ENCODE measurements around the gene SLAMF9.
A peak's percentile ranks its signal among the peaks of the same experiment; 100 is the strongest.

The SLAMF9 gene

DNA sequence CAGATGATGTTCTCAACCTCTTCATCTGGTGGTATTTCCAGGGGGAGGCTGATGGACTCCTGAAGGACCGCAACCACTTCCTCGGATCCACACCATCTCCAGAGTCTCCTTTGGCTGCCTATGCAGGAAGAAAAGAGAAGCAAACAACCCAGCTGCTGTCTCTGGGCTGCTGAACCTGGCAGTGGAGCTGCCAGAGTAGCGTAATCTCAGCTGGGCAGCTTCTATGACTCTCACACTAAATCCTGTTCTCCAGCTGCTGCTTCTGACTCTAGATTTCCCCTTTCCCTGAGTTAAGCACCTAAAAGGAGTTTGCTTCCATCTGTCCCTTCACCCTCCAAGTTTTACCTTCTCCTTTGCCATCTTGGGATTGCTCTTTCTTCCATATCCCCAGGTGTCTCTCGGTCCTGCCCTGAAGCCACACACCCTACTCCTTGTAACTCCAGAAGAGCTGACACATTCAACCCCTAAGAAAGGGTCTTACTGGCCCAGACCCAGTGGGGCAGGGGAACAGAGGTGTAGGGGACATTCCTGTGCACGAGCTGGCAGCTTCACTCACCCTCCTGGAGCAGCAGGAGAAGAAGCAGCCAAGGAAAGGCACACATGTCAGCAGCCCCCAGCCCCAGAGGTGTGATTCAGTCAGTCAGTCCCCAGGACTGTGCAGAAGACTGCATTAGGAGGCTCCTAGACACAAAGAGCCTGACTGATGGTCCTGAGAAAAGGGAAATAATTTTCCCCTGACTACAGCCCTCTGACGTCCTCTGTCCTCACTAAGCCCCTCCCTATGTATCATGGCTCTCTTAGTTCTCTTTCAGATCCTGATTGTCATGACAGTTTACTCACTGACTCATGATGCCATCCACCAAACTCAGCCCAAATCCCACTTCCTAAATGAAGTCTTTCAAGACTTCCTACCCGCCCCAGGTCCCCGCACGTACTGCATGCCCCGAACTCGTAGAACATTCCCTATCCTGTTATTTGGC is at the start of gene SLAMF9:
TSS of gene SLAMF9 (minus strand) at position 702 of the 980 bp plus-strand sequence. CDS start at position 602, 100 bp downstream.
- Histone ChIP-seq H3K36me3 (ENCODE audit: insufficient read depth, low read length) (no peaks in the 10 kb centered on the region), H3K4me1 (ENCODE audit: control insufficient read depth, insufficient read depth, low read length, unreplicated experiment) (peaks cover 9% of the 10 kb centered on the region), H3K4me3 (ENCODE audit: low read depth, low read length) (no peak within 1 kb of the TSS), H3K27me3 (ENCODE audit: insufficient read depth, low read length) (peaks cover 12% of the 10 kb centered on the region; the same call in 1 of the 2 replicates), H2AFZ (ENCODE audit: low read length, unreplicated experiment) (peak within 1 kb of the TSS; percentile 3), H3K27ac (ENCODE audit: low read depth, low read length) (no peak within 1 kb of the TSS), H3K79me2 (ENCODE audit: control insufficient read depth, insufficient read depth, low read length, unreplicated experiment) (no peaks in the 10 kb centered on the region)

GRCh38 chr1:160001440-160001839 is 47.4 kb upstream of the SLAMF9 start:
- Histone ChIP-seq H3K27me3 (ENCODE audit: insufficient read depth, low read length) (no peaks in the 10 kb centered on the region), H3K36me3 (ENCODE audit: insufficient read depth, low read length) (no peaks in the 10 kb centered on the region), H2AFZ (ENCODE audit: low read length, unreplicated experiment) (no peak overlapping the region), H3K4me3 (ENCODE audit: low read depth, low read length) (no peak overlapping the region), H3K79me2 (ENCODE audit: control insufficient read depth, insufficient read depth, low read length, unreplicated experiment) (no peaks in the 10 kb centered on the region), H3K27ac (ENCODE audit: low read depth, low read length) (no peak overlapping the region), H3K4me1 (ENCODE audit: control insufficient read depth, insufficient read depth, low read length, unreplicated experiment) (peaks cover 9% of the 10 kb centered on the region)

DNA sequence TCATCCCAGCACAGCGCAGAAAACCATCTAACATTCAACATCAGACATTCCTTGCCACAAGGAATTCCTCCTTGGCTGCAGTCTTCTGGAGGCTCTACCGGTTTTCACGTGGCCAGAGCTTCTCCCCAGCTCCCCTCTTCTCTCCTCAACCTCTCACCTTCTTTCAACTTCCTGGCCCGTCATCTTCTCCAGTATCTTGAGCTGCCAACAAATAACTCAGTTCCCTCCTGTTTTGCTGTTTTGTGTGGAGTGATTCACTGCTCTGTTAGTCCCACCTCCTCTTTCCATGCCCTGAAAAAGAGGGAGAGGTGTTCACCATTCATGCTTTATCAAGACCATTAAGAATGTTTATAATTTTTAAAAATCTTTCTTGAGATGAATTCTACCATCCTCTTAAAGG is 45.2 kb upstream of the SLAMF9 start:
- Histone ChIP-seq H3K4me3 (ENCODE audit: low read depth, low read length) (no peak overlapping the region), H3K79me2 (ENCODE audit: control insufficient read depth, insufficient read depth, low read length, unreplicated experiment) (no peaks in the 10 kb centered on the region), H3K36me3 (ENCODE audit: insufficient read depth, low read length) (no peaks in the 10 kb centered on the region), H2AFZ (ENCODE audit: low read length, unreplicated experiment) (peak overlapping the region; percentile 29), H3K27me3 (ENCODE audit: insufficient read depth, low read length) (no peaks in the 10 kb centered on the region), H3K4me1 (ENCODE audit: control insufficient read depth, insufficient read depth, low read length, unreplicated experiment) (peaks cover 19% of the 10 kb centered on the region), H3K27ac (ENCODE audit: low read depth, low read length) (no peak overlapping the region)

DNA sequence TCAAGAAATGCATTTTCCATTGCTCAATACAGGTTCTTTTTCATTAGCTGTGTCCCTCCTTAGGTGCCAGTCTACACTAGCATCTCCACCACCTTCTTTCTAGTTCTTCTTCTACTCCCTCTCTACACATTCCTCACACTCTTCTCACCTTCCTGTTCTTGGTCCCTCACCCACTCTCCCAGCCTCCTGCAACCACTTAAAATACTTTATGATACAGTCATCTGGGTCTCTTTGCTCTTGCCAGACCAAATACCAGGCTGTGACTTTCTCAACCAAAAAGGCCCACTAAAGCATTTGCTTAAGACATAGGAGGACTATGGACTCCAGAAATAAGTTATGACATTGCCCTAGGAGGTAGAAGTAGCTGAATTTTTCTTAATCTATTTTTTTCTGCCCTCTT is 42.6 kb upstream of the SLAMF9 start:
- peak overlapping the region; percentile 23; the same call in 1 of the 2 replicates for H3K4me3 ChIP-seq (ENCODE audit: low read depth, low read length)
- no peaks in the 10 kb centered on the region for H3K79me2 ChIP-seq (ENCODE audit: control insufficient read depth, insufficient read depth, low read length, unreplicated experiment)
- peaks cover 19% of the 10 kb centered on the region for H3K4me1 ChIP-seq (ENCODE audit: control insufficient read depth, insufficient read depth, low read length, unreplicated experiment)
- H2AFZ ChIP-seq (ENCODE audit: low read length, unreplicated experiment), result no peak overlapping the region
- peak overlapping the region; percentile 25; the same call in 1 of the 2 replicates for H3K27ac ChIP-seq (ENCODE audit: low read depth, low read length)
- no peaks in the 10 kb centered on the region for H3K36me3 ChIP-seq (ENCODE audit: insufficient read depth, low read length)
- no peaks in the 10 kb centered on the region for H3K27me3 ChIP-seq (ENCODE audit: insufficient read depth, low read length)

GRCh38 chr1:159994896-159995295 is 40.9 kb upstream of the SLAMF9 start:
- H3K4me1 ChIP-seq (ENCODE audit: control insufficient read depth, insufficient read depth, low read length, unreplicated experiment), result peaks cover 19% of the 10 kb centered on the region
- no peaks in the 10 kb centered on the region for H3K27me3 ChIP-seq (ENCODE audit: insufficient read depth, low read length)
- H3K36me3 ChIP-seq (ENCODE audit: insufficient read depth, low read length), result no peaks in the 10 kb centered on the region
- H3K27ac ChIP-seq (ENCODE audit: low read depth, low read length), result no peak overlapping the region
- H3K79me2 ChIP-seq (ENCODE audit: control insufficient read depth, insufficient read depth, low read length, unreplicated experiment), result no peaks in the 10 kb centered on the region
- H3K4me3 ChIP-seq (ENCODE audit: low read depth, low read length), result no peak overlapping the region
- H2AFZ ChIP-seq (ENCODE audit: low read length, unreplicated experiment), result no peak overlapping the region

DNA sequence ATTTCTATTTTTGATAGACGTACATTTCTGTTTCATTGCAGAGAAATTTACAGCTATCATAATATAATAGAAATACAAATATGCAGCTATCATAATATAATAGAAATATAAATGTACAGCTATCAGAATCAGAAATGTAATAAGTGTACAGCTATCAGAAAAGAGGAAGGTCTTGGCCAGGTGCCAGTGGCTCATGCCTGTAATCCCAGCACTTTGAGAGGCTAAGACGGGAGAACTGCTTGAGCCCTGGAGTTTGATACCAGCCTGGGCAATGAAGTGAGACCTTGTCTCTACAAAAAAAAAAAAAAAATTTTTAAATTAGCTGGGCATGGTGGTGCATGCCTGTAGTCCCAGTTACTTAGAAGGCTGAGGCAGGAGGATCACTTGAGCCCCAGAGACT is 39.9 kb upstream of the SLAMF9 start:
- Histone ChIP-seq H3K79me2 (ENCODE audit: control insufficient read depth, insufficient read depth, low read length, unreplicated experiment) (no peaks in the 10 kb centered on the region), H3K27ac (ENCODE audit: low read depth, low read length) (no peak overlapping the region)

GRCh38 chr1:159992161-159992560 is 38.1 kb upstream of the SLAMF9 start:
- Histone ChIP-seq H3K27ac (ENCODE audit: low read depth, low read length) (no peak overlapping the region), H3K4me3 (ENCODE audit: low read depth, low read length) (no peak overlapping the region), H2AFZ (ENCODE audit: low read length, unreplicated experiment) (no peak overlapping the region), H3K27me3 (ENCODE audit: insufficient read depth, low read length) (no peaks in the 10 kb centered on the region), H3K4me1 (ENCODE audit: control insufficient read depth, insufficient read depth, low read length, unreplicated experiment) (peaks cover 13% of the 10 kb centered on the region), H3K79me2 (ENCODE audit: control insufficient read depth, insufficient read depth, low read length, unreplicated experiment) (no peaks in the 10 kb centered on the region), H3K36me3 (ENCODE audit: insufficient read depth, low read length) (no peaks in the 10 kb centered on the region)

More for the DNA sequence above, 39.9 kb upstream of the SLAMF9 start:
- Histone ChIP-seq H3K36me3 (ENCODE audit: insufficient read depth, low read length) (no peaks in the 10 kb centered on the region), H3K27me3 (ENCODE audit: insufficient read depth, low read length) (no peaks in the 10 kb centered on the region), H3K4me1 (ENCODE audit: control insufficient read depth, insufficient read depth, low read length, unreplicated experiment) (peaks cover 13% of the 10 kb centered on the region), H2AFZ (ENCODE audit: low read length, unreplicated experiment) (no peak overlapping the region), H3K4me3 (ENCODE audit: low read depth, low read length) (no peak overlapping the region)

DNA sequence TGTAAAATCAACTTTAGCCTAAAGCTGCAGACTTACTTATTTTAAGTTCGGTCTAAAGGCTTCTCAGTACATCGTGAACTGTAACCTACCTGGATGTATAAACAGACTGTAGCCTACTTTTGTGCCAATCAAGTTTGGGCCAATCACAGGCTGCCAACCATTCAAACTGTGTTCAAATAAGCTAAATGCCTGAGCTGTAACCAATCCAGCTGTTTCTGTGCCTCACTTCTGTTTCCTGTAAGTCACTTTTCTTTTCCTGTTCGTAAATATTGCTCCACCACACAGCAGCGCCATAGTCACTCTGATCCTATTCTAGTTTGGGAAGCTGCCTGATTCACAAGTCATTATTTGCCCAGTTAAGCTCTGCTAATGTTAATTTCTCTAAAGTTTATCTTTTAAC is 37.5 kb upstream of the SLAMF9 start:
- no peaks in the 10 kb centered on the region for H3K36me3 ChIP-seq (ENCODE audit: insufficient read depth, low read length)
- H3K27me3 ChIP-seq (ENCODE audit: insufficient read depth, low read length), result no peaks in the 10 kb centered on the region
- H3K27ac ChIP-seq (ENCODE audit: low read depth, low read length), result no peak overlapping the region
- no peaks in the 10 kb centered on the region for H3K79me2 ChIP-seq (ENCODE audit: control insufficient read depth, insufficient read depth, low read length, unreplicated experiment)
- peaks cover 10% of the 10 kb centered on the region for H3K4me1 ChIP-seq (ENCODE audit: control insufficient read depth, insufficient read depth, low read length, unreplicated experiment)
- H3K4me3 ChIP-seq (ENCODE audit: low read depth, low read length), result no peak overlapping the region
- H2AFZ ChIP-seq (ENCODE audit: low read length, unreplicated experiment), result no peak overlapping the region

DNA sequence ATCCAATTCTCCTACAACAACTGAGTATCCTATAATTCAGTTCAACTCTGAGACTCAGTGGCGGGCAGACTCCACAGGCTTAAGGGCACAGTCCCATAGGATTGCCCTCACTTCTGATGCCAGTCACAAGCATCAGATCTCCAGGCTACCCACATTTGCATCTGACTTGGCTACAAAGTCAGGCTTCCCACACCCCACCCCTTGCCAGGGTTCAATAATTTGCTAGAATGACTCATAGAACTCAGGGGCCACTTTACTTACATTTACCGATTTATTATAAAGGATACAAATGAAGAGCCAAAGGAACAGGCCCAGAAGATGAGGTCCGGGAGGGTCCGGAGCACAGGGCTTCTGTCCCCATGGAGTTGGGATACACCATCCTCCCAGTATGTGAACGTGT is 36.0 kb upstream of the SLAMF9 start:
- Histone ChIP-seq H3K27me3 (ENCODE audit: insufficient read depth, low read length) (no peaks in the 10 kb centered on the region), H3K4me3 (ENCODE audit: low read depth, low read length) (no peak overlapping the region), H3K36me3 (ENCODE audit: insufficient read depth, low read length) (no peaks in the 10 kb centered on the region), H2AFZ (ENCODE audit: low read length, unreplicated experiment) (no peak overlapping the region), H3K27ac (ENCODE audit: low read depth, low read length) (no peak overlapping the region), H3K4me1 (ENCODE audit: control insufficient read depth, insufficient read depth, low read length, unreplicated experiment) (no peaks in the 10 kb centered on the region), H3K79me2 (ENCODE audit: control insufficient read depth, insufficient read depth, low read length, unreplicated experiment) (no peaks in the 10 kb centered on the region)

- no peaks in the 10 kb centered on the region for H3K27me3 ChIP-seq (ENCODE audit: insufficient read depth, low read length)
- no peak overlapping the region for H3K4me3 ChIP-seq (ENCODE audit: low read depth, low read length)
- H3K36me3 ChIP-seq (ENCODE audit: insufficient read depth, low read length), result no peaks in the 10 kb centered on the region
- no peak overlapping the region for H2AFZ ChIP-seq (ENCODE audit: low read length, unreplicated experiment)
- H3K27ac ChIP-seq (ENCODE audit: low read depth, low read length), result no peak overlapping the region
- H3K79me2 ChIP-seq (ENCODE audit: control insufficient read depth, insufficient read depth, low read length, unreplicated experiment), result no peaks in the 10 kb centered on the region
- no peaks in the 10 kb centered on the region for H3K4me1 ChIP-seq (ENCODE audit: control insufficient read depth, insufficient read depth, low read length, unreplicated experiment)
Observed at GRCh38 chr1:159989581-159989980, 35.5 kb upstream of the SLAMF9 start.

DNA sequence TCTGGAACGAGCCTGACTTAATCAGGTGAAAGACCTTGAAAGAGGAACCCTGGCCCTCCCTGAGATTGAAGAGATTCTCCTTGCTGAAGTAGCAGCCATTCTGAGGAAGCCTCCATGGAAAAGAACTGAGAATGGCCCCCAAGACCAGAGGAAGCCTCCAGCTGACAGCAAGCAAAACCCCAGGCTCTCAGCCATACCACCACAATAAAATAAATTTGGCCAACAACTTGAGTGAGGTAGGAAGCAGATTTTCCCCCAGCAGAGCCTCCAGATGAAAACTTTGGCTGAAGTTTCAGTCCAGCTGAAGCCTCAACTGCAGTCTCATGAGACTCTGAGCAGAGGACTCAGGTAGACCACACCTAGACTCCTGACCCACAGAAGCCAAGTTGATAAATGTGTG is 34.0 kb upstream of the SLAMF9 start:
- Histone ChIP-seq H3K4me3 (ENCODE audit: low read depth, low read length) (no peak overlapping the region), H3K27ac (ENCODE audit: low read depth, low read length) (no peak overlapping the region), H3K27me3 (ENCODE audit: insufficient read depth, low read length) (no peaks in the 10 kb centered on the region), H3K36me3 (ENCODE audit: insufficient read depth, low read length) (no peaks in the 10 kb centered on the region), H3K4me1 (ENCODE audit: control insufficient read depth, insufficient read depth, low read length, unreplicated experiment) (no peaks in the 10 kb centered on the region), H3K79me2 (ENCODE audit: control insufficient read depth, insufficient read depth, low read length, unreplicated experiment) (no peaks in the 10 kb centered on the region), H2AFZ (ENCODE audit: low read length, unreplicated experiment) (no peak overlapping the region)

All from ACC112 (cell line).